Skeletal muscle tissue (tissue), 4 donors: ENCODE results near the gene BARX1. TPM values are rescaled to one million over a fixed set of nuclear protein-coding genes. Genes with fewer than 3 reads are reported as not detected.
A peak's percentile ranks its signal among the peaks of the same experiment; 100 is the strongest.
"Not testable (repeated sequence)": the region's sequence is repeated elsewhere in the genome, so short reads cannot be mapped to it uniquely, and the experiment has no call there.

Experiments used
- H3K27ac ChIP-seq: one replicate; pipeline ENCODE4 v1.7.0; 2013; ENCODE audit warnings: mild to moderate bottlenecking, low read depth, low read length, inconsistent platforms
- H3K27me3 ChIP-seq, 3 donors: one replicate each; pipeline ENCODE4 v1.7.0; 2013; ENCODE audit warnings: low read length in 3 of 3; ENCODE audit not compliant: control insufficient read depth in 3 of 3, insufficient read depth in 3 of 3
- H3K36me3 ChIP-seq, 3 donors: one replicate each; pipeline ENCODE4 v1.7.0; 2013; ENCODE audit warnings: low read length in 3 of 3; ENCODE audit not compliant: control insufficient read depth in 3 of 3, insufficient read depth in 3 of 3
- H3K4me1 ChIP-seq, 3 donors: one replicate each; pipeline ENCODE4 v1.7.0; 2013; ENCODE audit warnings: low read length in 3 of 3, mild to moderate bottlenecking in 3 of 3; ENCODE audit not compliant: control insufficient read depth in 3 of 3, insufficient read depth in 3 of 3
- H3K4me3 ChIP-seq, 3 donors: one replicate each; pipeline ENCODE4 v1.7.0; 2013; ENCODE audit warnings: low read length in 3 of 3
- H3K9ac ChIP-seq, 3 donors: one replicate each; pipeline ENCODE4 v1.7.0; 2013; ENCODE audit warnings: low read length in 3 of 3, mild to moderate bottlenecking in 3 of 3, moderate library complexity in 2 of 3, low read depth in 1 of 3
- H3K9me3 ChIP-seq, 3 donors: one replicate each; pipeline ENCODE4 v1.7.0; 2013; ENCODE audit warnings: low read length in 3 of 3; ENCODE audit not compliant: control insufficient read depth in 3 of 3
- total RNA-seq: library from RNA; depleted of rRNA; stranded (reverse); fragments of >200 nt; gene quantifications from one replicate; pipeline ENCODE4 v1.2.3, GENCODE V29; 2014
- donor health status: Osteomylitis.

BARX1 gene
- total RNA-seq, 1 donor from 2014 or later = not detected

GRCh38 chr9:93967020-93967803, 12.1 kb upstream of the BARX1 start:
- H3K27me3 ChIP-seq = peaks cover 3 to 20% (median 8%) of the 10 kb centered on the region in 3 donors
- peaks cover 0 to 4% (median 2%) of the 10 kb centered on the region in 3 donors for H3K4me1 ChIP-seq
- H3K36me3 ChIP-seq = no peaks in the 10 kb centered on the region
- H3K9me3 ChIP-seq = no peaks in the 10 kb centered on the region
- no peak overlapping the region for H3K9ac ChIP-seq
- no peak overlapping the region for H3K4me3 ChIP-seq
- no peak overlapping the region for H3K27ac ChIP-seq

- Histone ChIP-seq H3K27me3 (peaks cover 10 to 27% (median 15%) of the 10 kb centered on the region in 3 donors), H3K27ac (no peak overlapping the region), H3K4me1 (peaks cover 0 to 4% (median 2%) of the 10 kb centered on the region in 3 donors), H3K9me3 (no peaks in the 10 kb centered on the region), H3K4me3 (no peak overlapping the region), H3K9ac (no peak overlapping the region), H3K36me3 (no peaks in the 10 kb centered on the region)
Measured at GRCh38 chr9:93965830-93966577, 10.8 kb upstream of the BARX1 start.

- Histone ChIP-seq H3K9me3 (no peaks in the 10 kb centered on the region), H3K4me1 (peaks cover 0 to 4% (median 2%) of the 10 kb centered on the region in 3 donors), H3K36me3 (no peaks in the 10 kb centered on the region), H3K9ac (no peak overlapping the region), H3K27ac (no peak overlapping the region), H3K4me3 (no peak overlapping the region), H3K27me3 (peaks cover 20 to 38% (median 27%) of the 10 kb centered on the region in 3 donors)
Measured at GRCh38 chr9:93964685-93965084, 9.5 kb upstream of the BARX1 start.

- H3K9me3 ChIP-seq = no peaks in the 10 kb centered on the region
- H3K9ac ChIP-seq = no peak overlapping the region
- H3K4me1 ChIP-seq = peaks cover 2 to 9% (median 7%) of the 10 kb centered on the region in 3 donors
- no peak overlapping the region for H3K4me3 ChIP-seq
- H3K27ac ChIP-seq = no peak overlapping the region
- H3K36me3 ChIP-seq = no peaks in the 10 kb centered on the region
- H3K27me3 ChIP-seq = peaks cover 28 to 45% (median 34%) of the 10 kb centered on the region in 3 donors
Measured at GRCh38 chr9:93963969-93964368, 8.8 kb upstream of the BARX1 start.

- not testable (repeated sequence) for H3K4me3 ChIP-seq, H3K36me3 ChIP-seq, H3K27ac ChIP-seq, H3K9me3 ChIP-seq
- Histone ChIP-seq H3K9ac (peak overlapping the region in 1 of 3 donors; percentile 20), H3K4me1 (peaks cover 6 to 13% (median 9%) of the 10 kb centered on the region in 3 donors), H3K27me3 (peaks cover 31 to 47% (median 39%) of the 10 kb centered on the region in 3 donors)
Measured at GRCh38 chr9:93963489-93963888, 8.3 kb upstream of the BARX1 start.

- H3K9ac ChIP-seq = peak overlapping the region in 1 of 3 donors; percentile 20
- H3K27ac ChIP-seq = no peak overlapping the region
- peaks cover 34 to 52% (median 46%) of the 10 kb centered on the region in 3 donors for H3K27me3 ChIP-seq
- no peaks in the 10 kb centered on the region for H3K36me3 ChIP-seq
- no peak overlapping the region for H3K4me3 ChIP-seq
- peaks cover 6 to 13% (median 9%) of the 10 kb centered on the region in 3 donors for H3K4me1 ChIP-seq
- H3K9me3 ChIP-seq = no peaks in the 10 kb centered on the region
Measured at GRCh38 chr9:93962561-93963440, 7.6 kb upstream of the BARX1 start.

- H3K27me3 ChIP-seq = peaks cover 41 to 55% (median 52%) of the 10 kb centered on the region in 3 donors
Measured at GRCh38 chr9:93962017-93962416, 6.9 kb upstream of the BARX1 start.

GRCh38 chr9:93960971-93961841, 6.1 kb upstream of the BARX1 start:
- Histone ChIP-seq H3K36me3 (no peaks in the 10 kb centered on the region), H3K4me3 (no peak overlapping the region), H3K27me3 (peaks cover 50 to 62% (median 59%) of the 10 kb centered on the region in 3 donors), H3K9me3 (no peaks in the 10 kb centered on the region), H3K9ac (no peak overlapping the region), H3K4me1 (peaks cover 6 to 13% (median 9%) of the 10 kb centered on the region in 3 donors), H3K27ac (no peak overlapping the region)

More at GRCh38 chr9:93962017-93962416, 6.9 kb upstream of the BARX1 start:
- Histone ChIP-seq H3K4me3 (no peak overlapping the region), H3K9ac (no peak overlapping the region), H3K27ac (no peak overlapping the region), H3K4me1 (peaks cover 6 to 13% (median 9%) of the 10 kb centered on the region in 3 donors), H3K36me3 (no peaks in the 10 kb centered on the region), H3K9me3 (no peaks in the 10 kb centered on the region)
